HG02588 (cell line): Measurements from ENCODE around the gene BMP6.

ENCODE experiments used
- ATAC-seq: cut with Tn5 transposase; IDR thresholded peaks from one replicate; pipeline ENCODE4 v1.9.1; 2021; ENCODE audit warnings: mild to moderate bottlenecking, moderate library complexity; ENCODE audit not compliant: unreplicated experiment

BMP6 gene

GRCh38 chr6:7821426-7821825 is 95.5 kb downstream of the BMP6 start:
- no peak for ATAC-seq

GRCh38 chr6:7823552-7823951 is 97.7 kb downstream of the BMP6 start:
- ATAC-seq = no peak

GRCh38 chr6:7825986-7826385 is 100.1 kb downstream of the BMP6 start:
- ATAC-seq = no peak

- ATAC-seq = no peak
Measured at GRCh38 chr6:7827142-7827541, 101.2 kb downstream of the BMP6 start.

- no peak for ATAC-seq
Measured at GRCh38 chr6:7828124-7828523, 102.2 kb downstream of the BMP6 start.

GRCh38 chr6:7832904-7833750 is 107.2 kb downstream of the BMP6 start:
- no peak for ATAC-seq

GRCh38 chr6:7833751-7834070 is 107.8 kb downstream of the BMP6 start:
- ATAC-seq = no peak

GRCh38 chr6:7836371-7837026 is 110.6 kb downstream of the BMP6 start:
- ATAC-seq = no peak

GRCh38 chr6:7841781-7842468 is 116.0 kb downstream of the BMP6 start:
- no peak for ATAC-seq

GRCh38 chr6:7846966-7847818 is 121.3 kb downstream of the BMP6 start:
- no peak for ATAC-seq

- ATAC-seq = no peak
Measured at GRCh38 chr6:7848229-7848628, 122.3 kb downstream of the BMP6 start.

GRCh38 chr6:7851780-7852179 is 125.9 kb downstream of the BMP6 start:
- no peak for ATAC-seq

- no peak for ATAC-seq
Measured at GRCh38 chr6:7859591-7859990, 133.7 kb downstream of the BMP6 start.

- ATAC-seq = no peak
Measured at GRCh38 chr6:7865781-7866180, 139.9 kb downstream of the BMP6 start.

- ATAC-seq = no peak
Measured at GRCh38 chr6:7866526-7866925, 140.6 kb downstream of the BMP6 start.

- ATAC-seq = no peak
Measured at GRCh38 chr6:7868926-7869325, 143.0 kb downstream of the BMP6 start.

- no peak for ATAC-seq
Measured at GRCh38 chr6:7878401-7878964, 152.6 kb downstream of the BMP6 start.

- ATAC-seq = no peak
Measured at GRCh38 chr6:7879043-7879442, 153.1 kb downstream of the BMP6 start.

- ATAC-seq = no peak
Measured at GRCh38 chr6:7879579-7879978, 153.7 kb downstream of the BMP6 start.

- no peak for ATAC-seq
Measured at GRCh38 chr6:7879980-7880717, 154.2 kb downstream of the BMP6 start.
